AG10803 (cell line): ENCODE data around the gene STH.

Source experiments
- DNase-seq: peaks from one replicate; pipeline ENCODE4 v3.0.0; 2010; ENCODE audit warnings: low read depth
- H3K4me3 ChIP-seq: 2 replicates; pipeline ENCODE4 v1.5.1; 2011; ENCODE audit warnings: mild to moderate bottlenecking, low read length, control low read depth
- TF ChIP-seq, protein P1 (sequence below): conservative IDR thresholded peaks from 2 replicates; pipeline ENCODE4 v1.5.1; 2011; ENCODE audit warnings: mild to moderate bottlenecking, low read length, control low read depth, inconsistent platforms

The STH gene

DNA sequence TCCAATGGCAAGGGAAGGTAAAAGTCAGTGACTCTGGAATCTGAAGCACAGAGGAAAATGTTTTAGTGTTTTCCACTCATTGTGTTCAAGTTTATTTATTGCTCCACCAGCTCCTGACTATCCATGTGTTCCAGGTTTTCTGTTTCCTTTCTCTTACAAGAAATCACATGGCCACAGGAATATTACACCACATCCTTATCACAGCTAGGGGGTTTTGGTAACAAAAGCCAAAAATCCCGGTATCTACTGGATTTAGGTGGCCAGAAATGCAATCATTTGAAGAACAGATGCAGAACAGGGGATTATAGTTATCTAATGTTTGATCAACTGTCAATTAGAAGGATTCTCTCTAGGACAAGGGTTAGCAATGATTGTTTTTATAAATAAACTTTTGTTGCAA lies 47.9 kb downstream of the STH start:
- DNase-seq, result peak; percentile 25
- no peak overlapping the region for H3K4me3 ChIP-seq
- TF ChIP-seq, protein P1, sequence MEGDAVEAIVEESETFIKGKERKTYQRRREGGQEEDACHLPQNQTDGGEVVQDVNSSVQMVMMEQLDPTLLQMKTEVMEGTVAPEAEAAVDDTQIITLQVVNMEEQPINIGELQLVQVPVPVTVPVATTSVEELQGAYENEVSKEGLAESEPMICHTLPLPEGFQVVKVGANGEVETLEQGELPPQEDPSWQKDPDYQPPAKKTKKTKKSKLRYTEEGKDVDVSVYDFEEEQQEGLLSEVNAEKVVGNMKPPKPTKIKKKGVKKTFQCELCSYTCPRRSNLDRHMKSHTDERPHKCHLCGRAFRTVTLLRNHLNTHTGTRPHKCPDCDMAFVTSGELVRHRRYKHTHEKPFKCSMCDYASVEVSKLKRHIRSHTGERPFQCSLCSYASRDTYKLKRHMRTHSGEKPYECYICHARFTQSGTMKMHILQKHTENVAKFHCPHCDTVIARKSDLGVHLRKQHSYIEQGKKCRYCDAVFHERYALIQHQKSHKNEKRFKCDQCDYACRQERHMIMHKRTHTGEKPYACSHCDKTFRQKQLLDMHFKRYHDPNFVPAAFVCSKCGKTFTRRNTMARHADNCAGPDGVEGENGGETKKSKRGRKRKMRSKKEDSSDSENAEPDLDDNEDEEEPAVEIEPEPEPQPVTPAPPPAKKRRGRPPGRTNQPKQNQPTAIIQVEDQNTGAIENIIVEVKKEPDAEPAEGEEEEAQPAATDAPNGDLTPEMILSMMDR, result no peak

DNA sequence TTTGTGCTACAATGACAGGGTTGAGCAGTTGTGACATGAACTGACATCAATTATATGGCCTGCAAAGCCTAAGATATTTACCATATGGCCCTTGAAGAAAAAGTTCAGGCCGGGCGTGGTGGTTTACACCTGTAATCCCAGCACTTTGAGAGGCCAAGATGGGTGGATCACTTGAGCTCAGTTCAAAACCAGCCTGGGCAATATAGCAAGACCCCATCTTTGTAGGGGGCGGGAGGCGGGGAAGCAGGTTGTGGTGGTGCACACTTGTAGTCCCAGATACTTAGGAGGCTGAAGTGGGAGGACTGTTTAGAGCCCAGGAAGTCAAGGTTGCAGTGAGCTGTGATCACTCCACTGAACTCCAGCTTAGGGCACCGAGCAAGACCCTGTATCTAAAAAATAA lies 48.3 kb downstream of the STH start:
- no peak for DNase-seq
- H3K4me3 ChIP-seq, result no peak overlapping the region
- TF ChIP-seq, protein P1, result no peak

DNA sequence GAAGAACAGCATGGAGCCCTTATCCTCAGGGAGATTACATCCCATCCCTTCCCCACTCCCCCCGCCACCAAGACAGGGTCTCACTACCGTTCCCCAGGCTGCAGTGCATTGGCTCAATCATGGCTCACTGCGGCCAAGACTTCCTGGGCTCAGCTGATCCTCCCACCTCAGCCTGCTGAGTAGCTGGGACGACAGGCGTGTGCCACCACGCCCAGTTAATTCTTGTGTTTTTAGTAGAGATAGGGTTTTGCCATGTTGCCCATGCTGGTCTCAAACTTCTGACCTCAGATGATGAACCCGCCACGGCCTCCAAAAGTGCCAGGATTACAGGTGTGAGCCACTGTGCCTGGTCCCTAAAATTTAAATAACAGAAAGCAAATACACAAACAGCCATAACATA lies 48.8 kb downstream of the STH start:
- no peak for DNase-seq
- TF ChIP-seq, protein P1, result no peak
- H3K4me3 ChIP-seq, result no peak overlapping the region
